ENCODE results near the gene MBD5.

MBD5 gene

DNA sequence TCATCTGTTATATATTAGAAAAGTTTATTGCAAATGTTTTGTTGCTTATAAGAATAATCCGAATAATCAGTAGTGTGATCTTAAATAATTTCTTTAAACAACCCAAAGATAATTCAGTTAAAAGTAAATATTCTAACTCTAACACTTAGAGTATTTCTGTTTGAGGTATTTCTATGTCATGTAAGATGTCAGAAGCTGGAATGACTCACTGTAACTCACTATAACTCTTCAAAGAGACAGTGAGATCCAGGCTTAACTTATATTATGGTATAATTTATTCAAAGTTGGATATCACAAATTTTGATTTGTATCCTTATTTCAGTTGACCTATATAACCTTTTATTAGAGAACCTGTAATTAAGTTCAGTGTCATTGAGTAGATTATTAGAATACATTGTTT is 6.9 kb downstream of the MBD5 start:
- TF ChIP-seq, protein P1, sequence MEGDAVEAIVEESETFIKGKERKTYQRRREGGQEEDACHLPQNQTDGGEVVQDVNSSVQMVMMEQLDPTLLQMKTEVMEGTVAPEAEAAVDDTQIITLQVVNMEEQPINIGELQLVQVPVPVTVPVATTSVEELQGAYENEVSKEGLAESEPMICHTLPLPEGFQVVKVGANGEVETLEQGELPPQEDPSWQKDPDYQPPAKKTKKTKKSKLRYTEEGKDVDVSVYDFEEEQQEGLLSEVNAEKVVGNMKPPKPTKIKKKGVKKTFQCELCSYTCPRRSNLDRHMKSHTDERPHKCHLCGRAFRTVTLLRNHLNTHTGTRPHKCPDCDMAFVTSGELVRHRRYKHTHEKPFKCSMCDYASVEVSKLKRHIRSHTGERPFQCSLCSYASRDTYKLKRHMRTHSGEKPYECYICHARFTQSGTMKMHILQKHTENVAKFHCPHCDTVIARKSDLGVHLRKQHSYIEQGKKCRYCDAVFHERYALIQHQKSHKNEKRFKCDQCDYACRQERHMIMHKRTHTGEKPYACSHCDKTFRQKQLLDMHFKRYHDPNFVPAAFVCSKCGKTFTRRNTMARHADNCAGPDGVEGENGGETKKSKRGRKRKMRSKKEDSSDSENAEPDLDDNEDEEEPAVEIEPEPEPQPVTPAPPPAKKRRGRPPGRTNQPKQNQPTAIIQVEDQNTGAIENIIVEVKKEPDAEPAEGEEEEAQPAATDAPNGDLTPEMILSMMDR (conservative IDR thresholded peaks at IDR 0.05), result no peak
- no peak overlapping the region for H3K27ac ChIP-seq

- TF ChIP-seq, protein P1 (conservative IDR thresholded peaks at IDR 0.05), result no peak
- no peak overlapping the region for H3K27ac ChIP-seq
Observed at GRCh38 chr2:148028781-148029180, 7.9 kb downstream of the MBD5 start.

DNA sequence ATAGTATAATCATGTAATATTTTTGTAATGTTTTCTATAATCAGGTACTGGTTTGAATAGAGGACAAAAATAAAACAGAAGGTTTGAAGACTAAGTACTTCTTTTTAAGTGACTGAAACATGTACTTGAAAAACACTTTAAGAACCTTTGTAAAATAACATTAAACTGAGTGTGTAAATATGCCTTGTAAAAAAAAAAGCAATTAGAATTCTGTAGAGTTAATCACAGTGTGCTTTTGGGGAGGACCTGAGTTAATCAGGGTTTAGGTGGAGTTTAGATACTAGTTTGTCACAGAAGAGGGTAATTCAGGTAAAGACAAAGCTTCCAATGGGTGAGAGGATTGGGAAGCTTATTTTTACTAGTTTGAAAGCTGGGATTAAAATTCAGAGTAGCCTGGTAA is 10.3 kb downstream of the MBD5 start:
- TF ChIP-seq, protein P1 (conservative IDR thresholded peaks at IDR 0.05), result no peak
- H3K27ac ChIP-seq, result no peak overlapping the region

DNA sequence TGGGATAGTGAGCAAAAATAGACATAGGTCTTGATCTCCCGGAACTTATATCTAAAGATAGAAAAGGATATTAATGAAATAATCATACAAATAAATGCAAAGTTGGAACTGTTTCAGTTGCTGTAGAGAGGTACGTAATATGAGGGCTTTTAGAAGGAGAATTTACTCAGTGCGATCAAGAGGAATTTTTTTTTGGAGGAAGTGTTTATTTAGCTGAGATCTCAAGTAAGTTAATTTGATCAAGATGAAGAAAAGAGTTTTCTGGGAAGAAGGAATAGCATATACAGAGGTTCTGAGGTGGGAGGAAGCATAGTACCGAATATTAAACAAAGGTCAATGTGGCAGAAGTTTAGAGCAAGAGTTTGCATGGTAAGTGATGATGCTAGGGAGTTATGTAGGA is 11.3 kb downstream of the MBD5 start:
- TF ChIP-seq, protein P1 (conservative IDR thresholded peaks at IDR 0.05), result no peak

DNA sequence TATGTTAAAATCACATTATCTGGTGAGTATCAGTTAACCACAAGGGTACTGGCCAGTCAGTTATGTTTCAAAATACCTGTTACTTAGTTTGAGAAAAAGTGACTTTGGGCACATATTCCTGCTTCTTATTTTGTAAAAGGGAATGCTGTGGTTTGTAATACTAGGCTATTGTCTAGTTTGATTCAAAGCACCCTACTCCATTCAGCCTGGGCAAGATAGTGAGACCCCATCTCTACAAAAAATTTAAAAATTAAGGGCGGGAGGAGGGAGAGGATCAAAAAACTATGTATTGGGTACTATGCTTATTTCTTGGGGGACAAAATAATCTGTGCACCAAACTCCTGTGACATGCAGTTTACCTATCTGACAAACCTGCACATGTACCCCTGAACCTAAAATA is 18.9 kb downstream of the MBD5 start:
- TF ChIP-seq, protein P1 (conservative IDR thresholded peaks at IDR 0.05), result no peak
- no peak overlapping the region for H3K27ac ChIP-seq

More for the DNA sequence above, 11.3 kb downstream of the MBD5 start:
- H3K27ac ChIP-seq, result no peak overlapping the region

DNA sequence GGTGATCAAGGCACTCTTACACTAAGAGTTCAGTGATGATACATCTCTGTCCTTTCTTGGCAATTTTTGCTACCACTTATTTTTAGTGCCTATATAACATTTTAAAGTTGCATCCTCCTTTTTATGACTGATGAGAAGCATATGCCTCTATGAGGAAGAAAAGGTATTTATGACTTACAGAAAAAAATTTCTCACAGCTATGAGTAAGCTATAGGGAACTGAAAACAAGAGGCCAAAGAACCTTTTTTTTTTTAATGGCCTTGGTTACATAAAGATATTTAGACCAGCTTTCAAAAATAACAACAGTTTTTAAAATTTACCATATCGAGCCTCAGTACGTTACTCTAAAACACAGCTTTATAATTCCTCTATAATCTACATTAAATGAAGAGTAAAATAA is 21.3 kb downstream of the MBD5 start:
- TF ChIP-seq, protein P1 (conservative IDR thresholded peaks at IDR 0.05), result no peak
- no peak overlapping the region for H3K27ac ChIP-seq

DNA sequence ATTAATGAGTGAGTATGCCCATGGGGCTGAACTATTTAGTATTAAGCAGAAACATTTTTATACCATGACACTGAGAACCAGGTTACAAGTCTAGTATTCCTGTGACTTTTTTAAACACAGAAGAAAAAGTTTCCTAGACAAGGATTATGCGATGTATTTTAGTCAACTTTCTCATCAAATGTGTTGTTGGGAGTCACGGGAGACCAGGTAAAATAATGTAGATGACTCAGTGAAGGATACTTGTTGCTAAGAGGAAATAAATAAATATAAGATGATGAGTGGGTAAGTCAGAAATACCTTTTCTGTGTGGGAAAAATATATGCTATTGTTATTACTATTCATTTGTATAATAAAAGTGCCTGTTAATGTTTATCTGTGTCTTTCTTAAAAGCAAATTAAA is 23.4 kb downstream of the MBD5 start:
- H3K27ac ChIP-seq, result no peak overlapping the region
- TF ChIP-seq, protein P1 (conservative IDR thresholded peaks at IDR 0.05), result no peak

- TF ChIP-seq, protein P1 (conservative IDR thresholded peaks at IDR 0.05), result no peak
- no peak overlapping the region for H3K27ac ChIP-seq
Observed at GRCh38 chr2:148046802-148047201, 25.9 kb downstream of the MBD5 start.
